SK-N-SH (cell line): Measurements from ENCODE around the gene TLN1.

Source experiments
- CTCF ChIP-seq: fragments of 200-600 bp; sonication (generic); IDR thresholded peaks from 2 replicates; pipeline ENCODE4 v1.6.1; 2017; ENCODE audit warnings: antibody characterized with exemption, mild to moderate bottlenecking, moderate library complexity
- ELF1 ChIP-seq: IDR thresholded peaks from 2 replicates; pipeline ENCODE4 v1.4.0; 2012
- GABPA ChIP-seq: IDR thresholded peaks from 2 replicates; pipeline ENCODE4 v1.4.0; 2012; ENCODE audit warnings: low read depth, mild to moderate bottlenecking
- GATA2 ChIP-seq: sonication (generic); formaldehyde crosslinking; IDR thresholded peaks from 2 replicates; pipeline ENCODE4 v1.5.0; 2020; ENCODE audit warnings: mild to moderate bottlenecking, missing genetic modification reagents
- MXI1 ChIP-seq: IDR thresholded peaks from 2 replicates; pipeline ENCODE4 v1.6.1; 2012; ENCODE audit warnings: mild to moderate bottlenecking, low read depth, low read length, improper control_type of control experiment
- PBX3 ChIP-seq: IDR thresholded peaks from 2 replicates; pipeline ENCODE4; 2012
- POLR2AphosphoS5 ChIP-seq: IDR thresholded peaks from 2 replicates; pipeline ENCODE4 v1.6.1; 2012; ENCODE audit warnings: low read depth, low read length
- RFX5 ChIP-seq: IDR thresholded peaks from 2 replicates; pipeline ENCODE4 v1.6.1; 2012; ENCODE audit warnings: mild to moderate bottlenecking, improper control_type of control experiment, low read length
- YY1 ChIP-seq: IDR thresholded peaks from 2 replicates; pipeline ENCODE4 v1.4.0; 2012; ENCODE audit warnings: low read depth, mild to moderate bottlenecking

GRCh38 chr9:35679766-35680330 is 52.1 kb downstream of the TLN1 start:
- TF ChIP-seq CTCF (no peak), RFX5 (no peak), GABPA (no peak), GATA2 (no peak), YY1 (no peak), POLR2AphosphoS5 (no peak), PBX3 (no peak), ELF1 (no peak), MXI1 (no peak)
